ENCODE data around the gene RFFL.

RFFL gene

GRCh38 chr17:35073183-35073790 lies 9.8 kb upstream of the RFFL start:
- Histone ChIP-seq H3F3A (ENCODE audit: control insufficient read depth, insufficient read depth) (no peaks in the 10 kb centered on the region), H3K27ac (ENCODE audit: low read depth, low read length) (no peak overlapping the region), H3K79me2 (ENCODE audit: control insufficient read depth, low read length) (no peaks in the 10 kb centered on the region), H3K9me2 (replicated peaks; ENCODE audit: control insufficient read depth, low read length) (no peaks in the 10 kb centered on the region), H3K27me3 (ENCODE audit: control insufficient read depth, low read length) (no peaks in the 10 kb centered on the region), H3K4me1 (ENCODE audit: control insufficient read depth, low read length) (peaks cover 5% of the 10 kb centered on the region; the same call in 1 of the 2 replicates), H4K20me1 (ENCODE audit: control insufficient read depth, insufficient read depth, low read depth, low read length) (no peaks in the 10 kb centered on the region), H3K4me3 (ENCODE audit: low read length) (no peak overlapping the region), H3K4me2 (ENCODE audit: low read length) (no peak overlapping the region), H3K9me3 (ENCODE audit: control insufficient read depth, insufficient read depth, low read length) (no peaks in the 10 kb centered on the region), H3K36me3 (ENCODE audit: control insufficient read depth, low read length) (no peaks in the 10 kb centered on the region)
- TF ChIP-seq CTCF (IDR thresholded peaks at IDR 0.05; ENCODE audit: low read depth, low read length, poor library complexity, severe bottlenecking) (no peak), EZH2phosphoT487 (IDR thresholded peaks at IDR 0.05; ENCODE audit: borderline replicate concordance, low read length) (no peak)

- Histone ChIP-seq H3K27me3 (ENCODE audit: control insufficient read depth, low read length) (no peaks in the 10 kb centered on the region), H3F3A (ENCODE audit: control insufficient read depth, insufficient read depth) (no peaks in the 10 kb centered on the region), H4K20me1 (ENCODE audit: control insufficient read depth, insufficient read depth, low read depth, low read length) (no peaks in the 10 kb centered on the region), H3K36me3 (ENCODE audit: control insufficient read depth, low read length) (no peaks in the 10 kb centered on the region), H3K27ac (ENCODE audit: low read depth, low read length) (no peak overlapping the region), H3K4me1 (ENCODE audit: control insufficient read depth, low read length) (peaks cover 5% of the 10 kb centered on the region; the same call in 1 of the 2 replicates), H3K4me3 (ENCODE audit: low read length) (no peak overlapping the region), H3K9me2 (replicated peaks; ENCODE audit: control insufficient read depth, low read length) (no peaks in the 10 kb centered on the region), H3K79me2 (ENCODE audit: control insufficient read depth, low read length) (no peaks in the 10 kb centered on the region), H3K9me3 (ENCODE audit: control insufficient read depth, insufficient read depth, low read length) (no peaks in the 10 kb centered on the region), H3K4me2 (ENCODE audit: low read length) (no peak overlapping the region)
- TF ChIP-seq CTCF (IDR thresholded peaks at IDR 0.05; ENCODE audit: low read depth, low read length, poor library complexity, severe bottlenecking), result no peak
- TF ChIP-seq EZH2phosphoT487 (IDR thresholded peaks at IDR 0.05; ENCODE audit: borderline replicate concordance, low read length), result no peak
Measured at GRCh38 chr17:35069311-35069710, 5.8 kb upstream of the RFFL start.

GRCh38 chr17:35068249-35068648 lies 4.7 kb upstream of the RFFL start:
- TF ChIP-seq EZH2phosphoT487 (IDR thresholded peaks at IDR 0.05; ENCODE audit: borderline replicate concordance, low read length) (no peak), CTCF (IDR thresholded peaks at IDR 0.05; ENCODE audit: low read depth, low read length, poor library complexity, severe bottlenecking) (no peak)
- Histone ChIP-seq H3K36me3 (ENCODE audit: control insufficient read depth, low read length) (no peaks in the 10 kb centered on the region), H3F3A (ENCODE audit: control insufficient read depth, insufficient read depth) (no peaks in the 10 kb centered on the region), H3K4me3 (ENCODE audit: low read length) (no peak overlapping the region), H3K9me2 (replicated peaks; ENCODE audit: control insufficient read depth, low read length) (no peaks in the 10 kb centered on the region), H3K4me2 (ENCODE audit: low read length) (no peak overlapping the region), H4K20me1 (ENCODE audit: control insufficient read depth, insufficient read depth, low read depth, low read length) (no peaks in the 10 kb centered on the region), H3K9me3 (ENCODE audit: control insufficient read depth, insufficient read depth, low read length) (no peaks in the 10 kb centered on the region), H3K4me1 (ENCODE audit: control insufficient read depth, low read length) (peaks cover 12% of the 10 kb centered on the region), H3K79me2 (ENCODE audit: control insufficient read depth, low read length) (no peaks in the 10 kb centered on the region), H3K27me3 (ENCODE audit: control insufficient read depth, low read length) (no peaks in the 10 kb centered on the region), H3K27ac (ENCODE audit: low read depth, low read length) (no peak overlapping the region)
